ENCODE data around the gene ATP1B3. TPM values are rescaled to one million over a fixed set of nuclear protein-coding genes. Genes with fewer than 3 reads are reported as not detected.
"Not testable (repeated sequence)": the region's sequence is repeated elsewhere in the genome, so short reads cannot be mapped to it uniquely, and the experiment has no call there.

The ATP1B3 gene
- total and polyA plus RNA-seq, 2 experiments from 2014 or later: 123 to 316 TPM

DNA sequence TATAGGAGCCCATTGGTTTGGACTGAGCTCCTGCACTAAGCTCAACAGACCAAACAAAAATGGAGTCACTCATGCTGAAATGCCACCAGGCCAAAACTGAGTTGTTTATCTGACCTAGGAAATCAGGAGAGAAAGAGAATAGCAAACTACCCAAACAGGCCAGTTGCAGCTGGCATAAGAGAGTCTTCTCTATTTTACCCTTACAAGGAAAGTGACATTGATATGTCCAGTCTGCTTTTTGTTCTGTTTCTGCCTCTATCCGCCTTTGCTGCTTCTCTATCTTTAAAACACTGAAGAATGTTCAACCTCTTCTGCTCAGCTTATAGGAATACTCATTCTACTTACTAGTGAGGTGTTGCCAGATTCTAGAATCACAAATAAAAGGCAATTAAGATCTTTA is 95.1 kb downstream of the ATP1B3 start:
- DNase-seq (ENCODE audit: low spot score): no peak
- H3K9me3 ChIP-seq (ENCODE audit: low read depth): no peaks in the 10 kb centered on the region
- no peak overlapping the region for H3K27ac ChIP-seq
- H3K79me2 ChIP-seq: no peaks in the 10 kb centered on the region
- 100% methylated on average over 1 of the region's 1 CpG for WGBS (ENCODE audit: low lambda C conversion rate, missing lambda C conversion rate)
- no peaks in the 10 kb centered on the region for H3K27me3 ChIP-seq
- no peaks in the 10 kb centered on the region for H4K20me1 ChIP-seq (ENCODE audit: insufficient read depth, poor library complexity, severe bottlenecking)
- H3K9me2 ChIP-seq (replicated peaks; ENCODE audit: insufficient read depth): no peaks in the 10 kb centered on the region
- no peak overlapping the region for H3K4me2 ChIP-seq
- TF ChIP-seq, protein P1, sequence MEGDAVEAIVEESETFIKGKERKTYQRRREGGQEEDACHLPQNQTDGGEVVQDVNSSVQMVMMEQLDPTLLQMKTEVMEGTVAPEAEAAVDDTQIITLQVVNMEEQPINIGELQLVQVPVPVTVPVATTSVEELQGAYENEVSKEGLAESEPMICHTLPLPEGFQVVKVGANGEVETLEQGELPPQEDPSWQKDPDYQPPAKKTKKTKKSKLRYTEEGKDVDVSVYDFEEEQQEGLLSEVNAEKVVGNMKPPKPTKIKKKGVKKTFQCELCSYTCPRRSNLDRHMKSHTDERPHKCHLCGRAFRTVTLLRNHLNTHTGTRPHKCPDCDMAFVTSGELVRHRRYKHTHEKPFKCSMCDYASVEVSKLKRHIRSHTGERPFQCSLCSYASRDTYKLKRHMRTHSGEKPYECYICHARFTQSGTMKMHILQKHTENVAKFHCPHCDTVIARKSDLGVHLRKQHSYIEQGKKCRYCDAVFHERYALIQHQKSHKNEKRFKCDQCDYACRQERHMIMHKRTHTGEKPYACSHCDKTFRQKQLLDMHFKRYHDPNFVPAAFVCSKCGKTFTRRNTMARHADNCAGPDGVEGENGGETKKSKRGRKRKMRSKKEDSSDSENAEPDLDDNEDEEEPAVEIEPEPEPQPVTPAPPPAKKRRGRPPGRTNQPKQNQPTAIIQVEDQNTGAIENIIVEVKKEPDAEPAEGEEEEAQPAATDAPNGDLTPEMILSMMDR (IDR thresholded peaks at IDR 0.05; ENCODE audit: poor library complexity): no peak
- TF ChIP-seq EZH2 (IDR thresholded peaks at IDR 0.05; ENCODE audit: borderline replicate concordance): no peak
- no peak overlapping the region for H3K4me3 ChIP-seq
- no peak overlapping the region for H2AFZ ChIP-seq
- no peaks in the 10 kb centered on the region for H3K36me3 ChIP-seq (replicated peaks; ENCODE audit: insufficient read depth, low read depth)
- no peaks in the 10 kb centered on the region for H3K4me1 ChIP-seq (ENCODE audit: insufficient read depth)

GRCh38 chr3:141972399-141972798 is 96.0 kb downstream of the ATP1B3 start:
- H3K79me2 ChIP-seq: no peaks in the 10 kb centered on the region
- no peak overlapping the region for H3K27ac ChIP-seq
- no peaks in the 10 kb centered on the region for H4K20me1 ChIP-seq (ENCODE audit: insufficient read depth, poor library complexity, severe bottlenecking)
- no peaks in the 10 kb centered on the region for H3K36me3 ChIP-seq (replicated peaks; ENCODE audit: insufficient read depth, low read depth)
- no peak overlapping the region for H3K4me3 ChIP-seq
- H3K27me3 ChIP-seq: no peaks in the 10 kb centered on the region
- no peaks in the 10 kb centered on the region for H3K9me2 ChIP-seq (replicated peaks; ENCODE audit: insufficient read depth)
- H3K4me1 ChIP-seq (ENCODE audit: insufficient read depth): no peaks in the 10 kb centered on the region
- no peak overlapping the region for H3K4me2 ChIP-seq
- no peak for DNase-seq (ENCODE audit: low spot score)
- no peak overlapping the region for H2AFZ ChIP-seq
- no peaks in the 10 kb centered on the region for H3K9me3 ChIP-seq (ENCODE audit: low read depth)
- WGBS (ENCODE audit: low lambda C conversion rate, missing lambda C conversion rate): 60% methylated on average over 2 of the region's 2 CpGs
- no peak for TF ChIP-seq EZH2 (IDR thresholded peaks at IDR 0.05; ENCODE audit: borderline replicate concordance)
- TF ChIP-seq EZH2phosphoT487 (IDR thresholded peaks at IDR 0.05; ENCODE audit: low read depth, severe bottlenecking, unreplicated experiment): no peak
- TF ChIP-seq, protein P1 (IDR thresholded peaks at IDR 0.05; ENCODE audit: poor library complexity): no peak

- not testable (repeated sequence) for H3K4me3 ChIP-seq; H3K79me2 ChIP-seq; H3K27ac ChIP-seq; H3K36me3 ChIP-seq (replicated peaks; ENCODE audit: insufficient read depth, low read depth); H3K9me2 ChIP-seq (replicated peaks; ENCODE audit: insufficient read depth); H4K20me1 ChIP-seq (ENCODE audit: insufficient read depth, poor library complexity, severe bottlenecking); H3K4me1 ChIP-seq (ENCODE audit: insufficient read depth); DNase-seq (ENCODE audit: low spot score); H3K9me3 ChIP-seq (ENCODE audit: low read depth); H2AFZ ChIP-seq; H3K4me2 ChIP-seq; H3K27me3 ChIP-seq
- WGBS (ENCODE audit: low lambda C conversion rate, missing lambda C conversion rate): 96% methylated on average over 8 of the region's 8 CpGs
Measured at GRCh38 chr3:141974777-141975176, 98.3 kb downstream of the ATP1B3 start.

Small RNA genes within 50 kb of the gene (small RNA-seq; reads per million reads assigned to genes)
- not detected for gene HMGN2P25
- not detected for gene RNU6-509P

Other genes starting within 250 kb of the ATP1B3 start
- gene RNF7, start 138.3 kb upstream of the ATP1B3 start, total RNA-seq: 176 and 188 TPM in 2 replicates
- gene RNF7, start 138.3 kb upstream of the ATP1B3 start, polyA plus RNA-seq: 212 and 222 TPM in 2 replicates
- gene GRK7, start 113.2 kb upstream of the ATP1B3 start, total RNA-seq: 0.07 TPM in 1 of 2 replicates, not detected in the other
- gene GRK7, start 113.2 kb upstream of the ATP1B3 start, polyA plus RNA-seq: not detected in 2 replicates

All from hepatocyte (in vitro differentiated cells).